ENCODE data around the gene MYO16. TPM values are rescaled to one million over a fixed set of nuclear protein-coding genes. Genes with fewer than 3 reads are reported as not detected.

The MYO16 gene
- total RNA-seq: not detected in 2 replicates

- DNase-seq (ENCODE audit: low read depth in 2 of 2): no peak
Measured at GRCh38 chr13:108629181-108629752, at the start of gene MYO16. MYO16 (plus strand) TSS chr13:108629611; CDS start chr13:108629845, 234 bp downstream.

- DNase-seq (ENCODE audit: low read depth in 2 of 2): no peak
Measured at GRCh38 chr13:108586826-108587225, 42.6 kb upstream of the MYO16 start.

- no peak for DNase-seq (ENCODE audit: low read depth in 2 of 2)
Measured at GRCh38 chr13:108588516-108588915, 40.9 kb upstream of the MYO16 start.

- DNase-seq (ENCODE audit: low read depth in 2 of 2): no peak
Measured at GRCh38 chr13:108594153-108594552, 35.3 kb upstream of the MYO16 start.

GRCh38 chr13:108595436-108596274 lies 33.8 kb upstream of the MYO16 start:
- DNase-seq (ENCODE audit: low read depth in 2 of 2): no peak

DNA sequence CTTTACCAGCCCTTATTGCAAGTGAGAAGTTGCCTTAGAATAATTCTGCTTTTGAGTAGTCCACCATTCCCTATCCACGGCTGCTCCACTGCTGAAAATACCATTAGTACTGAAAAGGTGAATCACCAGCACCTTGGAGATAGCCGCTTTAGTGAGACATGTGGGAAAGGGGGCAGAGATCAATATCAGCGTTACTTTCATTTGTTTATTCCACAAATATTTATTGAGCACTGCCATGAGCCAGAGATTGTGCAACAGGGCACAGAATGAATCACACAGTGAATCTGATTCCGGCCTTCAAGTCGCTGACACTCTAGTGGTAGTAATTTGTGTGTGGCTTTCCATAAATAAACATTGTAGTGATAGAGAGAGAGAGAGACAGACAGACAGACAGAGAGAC lies 31.5 kb upstream of the MYO16 start:
- DNase-seq (ENCODE audit: low read depth in 2 of 2): no peak

- DNase-seq (ENCODE audit: low read depth in 2 of 2): no peak
Measured at GRCh38 chr13:108606424-108606823, 23.0 kb upstream of the MYO16 start.

DNA sequence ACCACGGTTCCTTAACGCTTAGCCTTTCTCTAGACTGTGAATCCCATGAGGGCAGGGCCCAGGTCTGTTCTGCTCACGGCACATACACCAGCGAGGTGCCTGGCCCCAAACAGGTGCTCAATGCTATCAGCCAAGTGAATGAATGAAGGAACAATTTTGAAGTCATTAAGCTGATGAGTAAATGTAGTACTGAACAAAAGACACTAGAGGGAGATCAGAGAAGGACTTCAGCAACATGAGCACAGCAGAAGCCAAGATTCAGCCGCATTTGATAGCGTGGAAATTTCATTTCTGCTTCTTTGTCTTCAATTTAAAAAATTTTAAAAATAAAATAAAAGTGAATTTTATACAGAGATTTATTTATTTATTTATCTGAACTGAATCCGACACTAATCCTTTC lies 20.1 kb upstream of the MYO16 start:
- DNase-seq (ENCODE audit: low read depth in 2 of 2): no peak

DNA sequence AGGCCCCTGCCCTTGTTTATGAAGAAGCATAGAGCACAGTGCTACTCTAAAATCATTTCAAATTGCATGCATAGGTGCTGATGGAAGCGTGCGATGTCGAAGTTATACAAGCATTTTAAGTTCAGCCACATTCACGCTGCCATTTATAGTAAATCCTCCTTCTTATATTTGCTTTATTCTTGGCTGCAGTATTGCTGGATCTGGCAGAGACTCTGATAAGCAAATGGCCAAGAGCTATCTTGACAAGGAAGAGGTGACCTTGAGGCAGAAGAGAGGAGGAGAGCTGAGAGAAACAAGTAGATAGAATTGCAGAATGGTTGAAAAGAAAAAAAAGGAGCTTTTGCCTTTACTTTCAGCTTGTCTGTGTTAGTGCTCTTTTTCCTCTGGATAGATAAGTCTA lies 18.9 kb upstream of the MYO16 start:
- DNase-seq (ENCODE audit: low read depth in 2 of 2): no peak

DNA sequence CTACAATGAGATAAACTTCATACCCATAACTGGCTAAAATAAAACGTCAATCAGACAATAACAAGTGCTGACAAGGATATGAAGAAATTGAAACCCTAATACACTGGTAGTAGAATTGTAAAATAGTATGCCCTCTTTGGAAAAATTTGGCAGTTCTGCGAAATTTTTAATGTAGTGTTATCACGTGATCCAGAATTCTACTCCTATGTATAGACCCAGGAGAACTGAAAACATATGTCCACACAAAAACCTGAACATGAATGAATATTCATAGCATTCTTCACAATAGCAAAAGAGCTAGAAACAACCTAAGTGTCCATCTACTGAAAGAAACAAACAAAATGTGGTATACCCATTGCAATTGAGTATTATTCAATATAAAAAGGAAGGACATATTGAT lies 14.2 kb upstream of the MYO16 start:
- DNase-seq (ENCODE audit: low read depth in 2 of 2): no peak

DNA sequence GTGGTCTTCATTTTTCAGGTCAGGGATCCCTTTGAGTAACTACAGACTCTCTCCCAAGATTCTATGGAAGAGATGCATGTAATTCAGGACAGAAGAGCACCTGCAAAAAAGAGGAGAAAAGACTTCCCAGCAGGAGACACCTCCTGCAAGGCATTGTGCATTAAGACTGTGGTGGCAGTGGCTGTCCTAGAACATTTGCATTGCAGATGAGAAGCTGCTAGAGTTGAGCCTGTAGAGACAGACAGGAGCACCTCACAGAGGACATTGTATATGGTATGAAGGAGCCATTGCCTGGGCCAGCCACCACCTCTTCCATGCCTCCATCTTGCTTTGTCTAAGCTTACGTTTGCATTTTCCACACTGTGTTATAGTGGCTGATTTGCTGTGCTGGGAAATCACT lies 11.2 kb upstream of the MYO16 start:
- no peak for DNase-seq (ENCODE audit: low read depth in 2 of 2)

GRCh38 chr13:108621462-108621861 lies 7.9 kb upstream of the MYO16 start:
- no peak for DNase-seq (ENCODE audit: low read depth in 2 of 2)

GRCh38 chr13:108624108-108624507 lies 5.3 kb upstream of the MYO16 start:
- no peak for DNase-seq (ENCODE audit: low read depth in 2 of 2)

DNA sequence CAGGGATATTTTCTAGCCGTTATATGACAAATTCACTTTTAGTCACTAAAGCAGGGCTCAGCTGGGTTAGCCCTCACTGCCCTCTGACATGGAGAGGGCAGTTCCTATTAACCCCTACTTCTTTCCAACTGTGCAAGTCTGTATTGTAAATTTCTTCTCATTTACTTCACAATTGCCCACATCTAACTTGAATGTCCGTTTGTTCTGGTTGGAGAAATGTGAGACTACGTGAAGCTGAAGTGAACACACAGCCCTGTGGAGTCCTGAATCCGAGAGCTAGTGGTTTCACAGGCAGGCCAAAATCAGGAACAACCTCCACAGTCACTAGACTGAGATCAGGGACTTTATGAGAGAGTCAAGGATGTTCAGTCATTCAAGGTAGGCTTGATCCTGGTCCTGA lies 4.4 kb upstream of the MYO16 start:
- no peak for DNase-seq (ENCODE audit: low read depth in 2 of 2)

- DNase-seq (ENCODE audit: low read depth in 2 of 2): no peak
Measured at GRCh38 chr13:108629988-108630387, 577 bp downstream of the MYO16 start.

DNA sequence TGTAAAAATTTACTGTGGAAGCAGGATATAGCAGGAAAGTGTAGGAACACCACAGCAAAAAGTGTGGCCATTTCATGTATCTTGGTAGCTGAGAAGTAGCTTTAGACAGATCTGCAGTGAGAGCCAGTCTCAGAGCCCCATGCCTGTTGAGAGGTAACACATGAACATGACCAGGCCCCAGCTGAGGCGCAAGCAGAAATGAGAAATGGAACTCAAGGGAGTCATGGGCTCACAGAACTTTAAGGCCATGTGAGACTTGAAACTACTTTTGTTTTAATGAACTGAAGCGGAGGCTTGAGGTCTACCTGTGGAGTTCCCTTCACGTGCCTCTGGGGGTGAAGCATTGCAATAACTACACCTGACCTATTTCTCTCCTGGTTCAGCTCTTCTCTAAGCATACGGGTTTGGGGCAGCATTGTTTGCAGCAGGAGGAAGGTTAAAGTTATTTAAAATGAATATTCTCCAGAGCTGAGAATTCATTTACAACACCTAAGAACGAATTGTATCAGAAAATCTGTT lies 3.3 kb downstream of the MYO16 start:
- DNase-seq (ENCODE audit: low read depth in 2 of 2): no peak

DNA sequence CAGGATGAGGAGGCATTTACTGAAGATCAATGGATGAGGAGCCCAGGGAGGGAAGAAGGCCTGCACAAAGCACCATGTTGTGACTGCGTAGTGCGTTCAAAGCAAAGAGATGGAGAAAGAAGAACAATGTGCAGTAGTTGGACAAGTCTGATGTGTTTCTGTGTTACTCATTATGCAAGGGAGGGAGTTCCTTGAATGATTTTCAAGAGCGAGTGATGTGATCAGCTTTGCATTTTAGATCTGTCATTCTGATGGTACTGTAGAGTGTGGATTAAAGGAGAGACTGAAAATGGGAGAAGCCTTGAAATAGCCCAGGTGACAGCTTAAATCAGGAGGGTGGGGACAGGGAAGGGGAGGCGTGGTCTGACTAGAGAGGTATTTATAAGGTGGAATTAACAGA lies 9.5 kb downstream of the MYO16 start:
- DNase-seq (ENCODE audit: low read depth in 2 of 2): no peak

GRCh38 chr13:108643646-108644353 lies 14.4 kb downstream of the MYO16 start:
- no peak for DNase-seq (ENCODE audit: low read depth in 2 of 2)

DNA sequence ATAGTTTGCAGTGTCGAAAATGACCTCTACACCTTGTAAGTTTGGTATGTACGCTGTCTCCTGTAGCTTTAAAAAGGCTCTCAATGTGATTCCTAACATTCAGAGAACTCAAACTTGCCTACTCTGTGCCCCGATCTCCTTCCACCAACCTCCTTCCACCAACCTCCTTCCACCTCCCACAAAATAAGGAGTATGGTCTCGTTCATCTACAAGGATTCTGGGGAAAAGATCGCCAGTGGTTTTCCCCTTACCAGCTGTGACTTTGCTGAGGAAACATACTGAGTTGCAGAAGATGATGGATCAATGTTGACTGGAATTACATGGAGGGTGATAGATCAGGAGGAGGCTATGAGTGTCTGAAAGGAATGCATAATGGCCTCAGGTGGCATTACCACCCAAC lies 16.0 kb downstream of the MYO16 start:
- no peak for DNase-seq (ENCODE audit: low read depth in 2 of 2)

GRCh38 chr13:108650271-108650670 lies 20.9 kb downstream of the MYO16 start:
- DNase-seq (ENCODE audit: low read depth in 2 of 2): no peak

- DNase-seq (ENCODE audit: low read depth in 2 of 2): no peak
Measured at GRCh38 chr13:108656742-108657141, 27.3 kb downstream of the MYO16 start.

GRCh38 chr13:108657519-108657918 lies 28.1 kb downstream of the MYO16 start:
- DNase-seq (ENCODE audit: low read depth in 2 of 2): no peak

Data from dermis microvascular lymphatic vessel endothelial cell (primary cell).